Measurements from ENCODE around the gene SMIM9. TPM values are rescaled to one million over a fixed set of nuclear protein-coding genes. Genes with fewer than 3 reads are reported as not detected.
A peak's percentile ranks its signal among the peaks of the same experiment; 100 is the strongest.

SMIM9 gene
- total RNA-seq, 1 experiment from 2014 or later = not detected

DNA sequence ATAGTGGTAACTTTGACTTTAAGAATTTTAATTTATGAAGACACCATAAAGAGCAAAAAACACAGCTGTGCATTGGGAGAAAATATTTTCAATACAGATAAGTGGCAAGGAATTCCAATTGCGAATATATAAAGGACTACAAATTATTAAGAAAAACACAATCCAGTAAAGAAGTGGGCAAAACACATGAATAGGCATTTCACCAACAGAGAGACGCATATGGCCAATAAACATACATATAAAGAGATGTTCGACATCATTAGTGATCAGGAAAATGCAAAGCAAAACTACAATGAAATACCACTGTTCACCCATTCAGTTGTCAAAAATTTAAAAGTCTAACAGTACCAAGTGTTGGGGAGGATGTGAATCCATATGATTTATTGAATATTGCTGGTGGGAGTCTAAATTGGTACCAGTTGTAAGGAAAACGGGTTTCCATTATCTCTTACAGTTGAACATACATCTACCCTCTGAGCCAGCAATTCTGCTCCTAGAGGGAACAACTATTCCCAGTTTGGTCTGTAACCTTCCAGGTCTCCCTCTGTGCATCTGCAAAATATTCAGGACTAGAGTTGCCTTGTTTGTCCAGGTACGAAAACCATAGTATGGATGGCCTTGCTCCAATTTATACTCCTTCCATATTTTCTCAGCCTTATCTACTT, 27.5 kb downstream of the SMIM9 start:
- Histone ChIP-seq H3K4me3 (ENCODE audit: low read depth in 2 of 2, low read length in 2 of 2) (no peak overlapping the region), H3K27me3 (ENCODE audit: control insufficient read depth, insufficient read depth, low read length) (no peaks in the 10 kb centered on the region), H3K4me1 (ENCODE audit: control insufficient read depth, insufficient read depth, low read length) (peaks cover 24% of the 10 kb centered on the region), H3K27ac (ENCODE audit: low read length) (no peak overlapping the region), H3K36me3 (ENCODE audit: control insufficient read depth, insufficient read depth, low read length) (no peaks in the 10 kb centered on the region), H3K9me3 (ENCODE audit: control insufficient read depth, insufficient read depth, low read depth, low read length) (peaks cover 8% of the 10 kb centered on the region; the same call in 1 of the 2 replicates)
- POLR2A ChIA-PET = no interaction called here
- no peak for DNase-seq (ENCODE audit: low read depth, low spot score)
- intact Hi-C loops (cut with micrococcal nuclease; ENCODE audit: unreplicated experiment) (no loop called here), in situ Hi-C loops (cut with HindIII; ENCODE audit: low pct_unique_long_range_greater_than_20kb, low sequenced_read_pairs) (no loop called here)
- BruUV-seq (replicated peaks) = no TSS peak
- ATAC-seq = no peak
- no peak for TF ChIP-seq SIN3A (IDR thresholded peaks at IDR 0.05; ENCODE audit: borderline replicate concordance, insufficient read depth, low read depth, low read length)
- no peak for TF ChIP-seq POLR2AphosphoS5 (IDR thresholded peaks at IDR 0.05; ENCODE audit: low read depth, low read length)
- TF ChIP-seq TCF7L2 (IDR thresholded peaks at IDR 0.05; ENCODE audit: low read depth, low read length) = no peak
- TF ChIP-seq, protein P1, sequence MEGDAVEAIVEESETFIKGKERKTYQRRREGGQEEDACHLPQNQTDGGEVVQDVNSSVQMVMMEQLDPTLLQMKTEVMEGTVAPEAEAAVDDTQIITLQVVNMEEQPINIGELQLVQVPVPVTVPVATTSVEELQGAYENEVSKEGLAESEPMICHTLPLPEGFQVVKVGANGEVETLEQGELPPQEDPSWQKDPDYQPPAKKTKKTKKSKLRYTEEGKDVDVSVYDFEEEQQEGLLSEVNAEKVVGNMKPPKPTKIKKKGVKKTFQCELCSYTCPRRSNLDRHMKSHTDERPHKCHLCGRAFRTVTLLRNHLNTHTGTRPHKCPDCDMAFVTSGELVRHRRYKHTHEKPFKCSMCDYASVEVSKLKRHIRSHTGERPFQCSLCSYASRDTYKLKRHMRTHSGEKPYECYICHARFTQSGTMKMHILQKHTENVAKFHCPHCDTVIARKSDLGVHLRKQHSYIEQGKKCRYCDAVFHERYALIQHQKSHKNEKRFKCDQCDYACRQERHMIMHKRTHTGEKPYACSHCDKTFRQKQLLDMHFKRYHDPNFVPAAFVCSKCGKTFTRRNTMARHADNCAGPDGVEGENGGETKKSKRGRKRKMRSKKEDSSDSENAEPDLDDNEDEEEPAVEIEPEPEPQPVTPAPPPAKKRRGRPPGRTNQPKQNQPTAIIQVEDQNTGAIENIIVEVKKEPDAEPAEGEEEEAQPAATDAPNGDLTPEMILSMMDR (IDR thresholded peaks at IDR 0.05) = no peak
- TF ChIP-seq, protein P2, sequence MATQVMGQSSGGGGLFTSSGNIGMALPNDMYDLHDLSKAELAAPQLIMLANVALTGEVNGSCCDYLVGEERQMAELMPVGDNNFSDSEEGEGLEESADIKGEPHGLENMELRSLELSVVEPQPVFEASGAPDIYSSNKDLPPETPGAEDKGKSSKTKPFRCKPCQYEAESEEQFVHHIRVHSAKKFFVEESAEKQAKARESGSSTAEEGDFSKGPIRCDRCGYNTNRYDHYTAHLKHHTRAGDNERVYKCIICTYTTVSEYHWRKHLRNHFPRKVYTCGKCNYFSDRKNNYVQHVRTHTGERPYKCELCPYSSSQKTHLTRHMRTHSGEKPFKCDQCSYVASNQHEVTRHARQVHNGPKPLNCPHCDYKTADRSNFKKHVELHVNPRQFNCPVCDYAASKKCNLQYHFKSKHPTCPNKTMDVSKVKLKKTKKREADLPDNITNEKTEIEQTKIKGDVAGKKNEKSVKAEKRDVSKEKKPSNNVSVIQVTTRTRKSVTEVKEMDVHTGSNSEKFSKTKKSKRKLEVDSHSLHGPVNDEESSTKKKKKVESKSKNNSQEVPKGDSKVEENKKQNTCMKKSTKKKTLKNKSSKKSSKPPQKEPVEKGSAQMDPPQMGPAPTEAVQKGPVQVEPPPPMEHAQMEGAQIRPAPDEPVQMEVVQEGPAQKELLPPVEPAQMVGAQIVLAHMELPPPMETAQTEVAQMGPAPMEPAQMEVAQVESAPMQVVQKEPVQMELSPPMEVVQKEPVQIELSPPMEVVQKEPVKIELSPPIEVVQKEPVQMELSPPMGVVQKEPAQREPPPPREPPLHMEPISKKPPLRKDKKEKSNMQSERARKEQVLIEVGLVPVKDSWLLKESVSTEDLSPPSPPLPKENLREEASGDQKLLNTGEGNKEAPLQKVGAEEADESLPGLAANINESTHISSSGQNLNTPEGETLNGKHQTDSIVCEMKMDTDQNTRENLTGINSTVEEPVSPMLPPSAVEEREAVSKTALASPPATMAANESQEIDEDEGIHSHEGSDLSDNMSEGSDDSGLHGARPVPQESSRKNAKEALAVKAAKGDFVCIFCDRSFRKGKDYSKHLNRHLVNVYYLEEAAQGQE (IDR thresholded peaks at IDR 0.05; ENCODE audit: insufficient read depth in 1 of 2, low read depth in 2 of 2, low read length in 1 of 2) = no peak
- CTCF ChIA-PET = no interaction called here

DNA sequence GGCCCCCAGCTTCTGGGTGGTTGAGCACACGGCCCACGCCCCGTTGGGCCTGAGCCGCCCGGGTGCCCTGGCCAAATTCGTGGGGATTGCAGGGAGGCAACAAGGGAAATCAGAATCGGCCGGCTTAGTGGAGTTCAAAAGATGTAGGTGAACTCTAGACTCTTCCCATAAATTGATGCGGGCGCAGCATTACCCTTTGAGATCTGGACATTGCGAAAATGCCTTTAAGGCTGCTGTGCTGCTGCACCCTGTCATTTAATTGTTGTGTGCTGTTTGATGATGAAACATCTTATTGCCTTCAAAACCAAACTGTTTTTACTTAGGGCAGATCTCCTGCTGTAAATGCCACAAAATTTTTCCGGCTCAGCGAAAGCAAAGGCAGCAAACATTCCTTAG, 28.8 kb downstream of the SMIM9 start:
- peak overlapping the region; percentile 75 to 81 for H3K4me3 ChIP-seq (ENCODE audit: low read depth in 2 of 2, low read length in 2 of 2)
- no peaks in the 10 kb centered on the region for H3K27me3 ChIP-seq (ENCODE audit: control insufficient read depth, insufficient read depth, low read length)
- BruUV-seq (replicated peaks) = no TSS peak
- H3K27ac ChIP-seq (ENCODE audit: low read length) = peak overlapping the region; percentile 68
- H3K9me3 ChIP-seq (ENCODE audit: control insufficient read depth, insufficient read depth, low read depth, low read length) = peaks cover 8% of the 10 kb centered on the region; the same call in 1 of the 2 replicates
- ChIA-PET CTCF (interaction anchor here (0.6 to 0.7 kb wide), 3 partner anchors 37 to 441 kb away, joined by 3 to 6 read pairs (median 3); no protein-coding TSS in a partner anchor), POLR2A (interaction anchor here (0.6 to 1.0 kb wide), 3 partner anchors 10 to 258 kb away, joined by 3 to 5 read pairs (median 4); partner anchors contain the start of gene IKBKG)
- TF ChIP-seq, protein P1 (IDR thresholded peaks at IDR 0.05) = no peak
- TF ChIP-seq TCF7L2 (IDR thresholded peaks at IDR 0.05; ENCODE audit: low read depth, low read length) = 0 out of 2 replicates have a peak, but pooled peaks have one; percentile 48
- intact Hi-C loops (cut with micrococcal nuclease; ENCODE audit: unreplicated experiment) (no loop called here), in situ Hi-C loops (cut with HindIII; ENCODE audit: low pct_unique_long_range_greater_than_20kb, low sequenced_read_pairs) (no loop called here)
- peaks cover 37% of the 10 kb centered on the region for H3K4me1 ChIP-seq (ENCODE audit: control insufficient read depth, insufficient read depth, low read length)
- DNase-seq (ENCODE audit: low read depth, low spot score) (no peak), ATAC-seq (peak; percentile 54)
- no peaks in the 10 kb centered on the region for H3K36me3 ChIP-seq (ENCODE audit: control insufficient read depth, insufficient read depth, low read length)
